GM18498 (cell line): Measurements from ENCODE around the gene ING3.
"Not testable (repeated sequence)": the region's sequence is repeated elsewhere in the genome, so short reads cannot be mapped to it uniquely, and the experiment has no call there.

ENCODE experiments used
- ATAC-seq: cut with Tn5 transposase; IDR thresholded peaks from one replicate; pipeline ENCODE4 v1.9.1; 2021; ENCODE audit warnings: mild to moderate bottlenecking, moderate library complexity; ENCODE audit not compliant: unreplicated experiment

The ING3 gene

DNA sequence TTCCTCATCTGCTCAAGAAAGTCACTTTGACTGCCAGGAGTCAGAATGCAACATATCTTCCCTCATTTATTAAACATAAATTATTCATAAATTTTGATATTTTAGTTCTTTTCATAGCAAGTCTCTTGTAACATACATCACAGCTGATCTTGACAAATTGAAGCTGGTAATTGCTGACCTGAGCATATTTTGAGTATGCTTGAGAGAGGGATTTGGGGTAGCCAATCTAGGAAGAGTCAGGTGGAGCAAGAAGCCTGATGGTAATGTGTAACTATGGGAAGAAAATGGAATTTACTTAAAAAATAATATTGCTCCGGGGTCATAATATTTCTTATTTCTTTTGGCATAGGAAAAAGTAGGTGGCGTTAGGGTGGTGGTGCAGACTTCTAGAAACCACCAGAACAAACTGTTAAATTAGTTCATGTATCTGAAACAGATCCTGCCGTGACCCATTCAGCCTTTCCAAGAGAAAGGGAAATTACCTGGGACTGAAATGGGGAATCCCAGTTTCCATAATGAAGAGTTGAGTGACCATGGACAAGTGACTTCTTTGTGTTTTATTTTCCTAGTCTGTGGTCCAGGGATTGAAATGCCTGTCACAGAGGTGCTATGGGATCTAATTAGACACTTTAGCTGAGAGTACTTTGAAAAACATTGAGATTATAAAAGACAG lies 50.8 kb downstream of the ING3 start:
- ATAC-seq = no peak

GRCh38 chr7:121002048-121002756 lies 51.6 kb downstream of the ING3 start:
- ATAC-seq = no peak

DNA sequence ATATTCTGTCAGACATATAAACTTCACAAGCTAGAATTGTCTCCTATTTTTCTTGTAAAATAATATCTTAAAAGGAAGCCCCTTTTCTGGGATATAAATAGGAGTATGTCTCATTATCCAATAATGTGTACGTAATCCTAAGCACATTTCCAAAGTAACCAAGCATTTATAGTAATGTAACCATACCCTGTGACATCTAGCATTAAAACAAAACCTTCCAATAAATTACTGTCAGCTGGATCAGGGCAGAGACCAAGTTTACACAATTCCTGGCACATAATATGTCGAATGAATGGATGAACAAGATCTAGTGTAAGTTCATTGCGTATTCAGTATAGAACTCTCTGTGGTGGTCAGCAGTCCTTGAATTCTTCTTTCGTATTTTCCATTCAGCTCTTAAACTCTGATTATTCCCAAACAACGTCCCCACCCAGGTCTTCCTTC lies 52.2 kb downstream of the ING3 start:
- no peak for ATAC-seq

DNA sequence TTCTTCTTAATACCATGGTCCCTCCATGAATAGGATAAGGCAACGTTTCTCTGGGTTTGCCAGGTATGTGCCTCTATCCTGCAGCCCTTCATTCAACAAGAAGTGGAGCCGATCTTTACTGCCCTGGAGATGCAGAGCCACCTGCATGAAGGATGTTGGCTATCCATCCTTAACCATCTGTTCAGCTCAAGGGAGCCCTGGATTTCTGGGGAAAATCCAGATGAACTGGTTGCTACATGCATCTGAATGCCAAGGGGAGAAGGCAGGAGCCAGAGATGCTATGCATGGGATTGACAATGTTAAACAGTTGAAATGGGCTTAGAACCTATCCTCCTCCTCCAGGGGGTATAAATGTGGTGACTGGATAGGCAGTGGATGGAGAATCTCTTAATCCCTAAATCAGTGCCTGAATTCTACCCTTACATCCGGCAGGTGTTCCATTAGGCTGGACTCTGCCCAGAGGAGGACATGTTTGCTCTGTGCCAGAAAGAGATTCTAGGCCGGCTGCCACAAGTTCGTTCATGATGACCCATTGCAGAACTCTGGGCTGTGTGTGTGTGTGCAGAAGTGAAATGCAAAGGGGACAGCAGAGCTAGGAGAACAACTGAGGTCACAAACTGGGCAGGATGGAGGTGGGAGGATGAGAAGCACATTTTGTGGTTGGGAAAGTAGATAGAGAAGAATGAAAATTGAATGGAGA lies 53.6 kb downstream of the ING3 start:
- ATAC-seq = no peak

GRCh38 chr7:121005058-121005457 lies 54.5 kb downstream of the ING3 start:
- ATAC-seq = not testable (repeated sequence)

GRCh38 chr7:121005996-121006584 lies 55.5 kb downstream of the ING3 start:
- ATAC-seq = no peak

GRCh38 chr7:121006711-121007315 lies 56.2 kb downstream of the ING3 start:
- no peak for ATAC-seq

DNA sequence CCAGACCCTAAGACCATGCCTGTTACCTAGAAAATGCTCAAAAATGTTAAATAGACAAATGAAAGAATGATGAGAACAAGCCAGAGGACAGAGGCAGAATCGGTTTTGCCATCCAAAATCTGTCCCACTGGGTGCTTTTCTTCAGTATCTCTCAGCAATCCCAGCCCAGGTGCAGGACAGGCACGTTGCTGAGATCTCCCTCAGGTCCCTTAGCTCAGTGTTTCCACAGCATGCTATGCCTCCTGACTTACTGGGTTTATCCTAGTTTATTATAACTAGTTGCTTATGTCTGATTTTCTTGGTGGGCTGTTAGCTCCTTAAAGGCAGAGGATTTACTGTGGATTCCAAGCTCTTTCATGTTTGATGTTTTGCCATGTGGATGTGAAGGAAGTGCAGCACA lies 58.2 kb downstream of the ING3 start:
- ATAC-seq = no peak

DNA sequence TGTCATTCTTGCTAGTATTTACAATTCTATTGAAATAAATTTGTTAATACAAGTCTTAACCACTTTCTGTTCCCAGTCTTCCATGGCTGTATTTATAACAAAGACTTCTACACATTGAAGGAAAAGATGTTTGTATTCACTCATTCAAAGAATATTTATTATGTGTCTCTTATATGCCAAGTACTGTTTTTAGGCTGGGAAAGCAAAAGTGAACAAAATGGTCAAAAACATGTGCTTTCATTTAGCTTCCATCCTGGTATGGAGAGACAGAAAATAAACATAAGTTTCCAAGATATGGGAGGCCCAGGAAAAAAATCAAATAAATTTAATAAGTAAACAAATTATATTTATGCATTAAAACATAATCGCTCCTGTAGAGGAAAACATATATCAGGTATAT lies 60.8 kb downstream of the ING3 start:
- no peak for ATAC-seq

- ATAC-seq = no peak
These were observed 61.7 kb downstream of the ING3 start for GRCh38 chr7:121012170-121012874.

DNA sequence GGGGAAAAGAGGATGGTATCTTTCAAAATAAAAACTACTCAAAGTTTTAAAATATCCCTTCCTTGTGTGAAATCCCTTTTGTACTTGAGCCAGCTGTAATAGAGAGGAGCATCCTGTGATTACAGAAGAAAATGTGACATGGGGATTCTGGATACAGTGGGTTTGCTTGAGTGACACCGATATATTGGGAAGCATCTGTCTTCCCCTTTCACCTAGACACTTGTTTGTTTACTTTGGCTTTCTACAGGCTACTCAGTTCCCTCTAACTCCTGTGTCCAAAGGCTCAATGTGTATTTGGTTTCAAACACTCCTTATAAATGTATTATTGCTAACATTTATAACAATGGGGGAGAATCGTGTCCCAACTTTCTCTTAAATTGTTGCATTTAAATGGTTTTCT lies 62.3 kb downstream of the ING3 start:
- ATAC-seq = no peak

- no peak for ATAC-seq
These were observed 65.0 kb downstream of the ING3 start for GRCh38 chr7:121015560-121015959.

GRCh38 chr7:121016966-121017365 lies 66.4 kb downstream of the ING3 start:
- ATAC-seq = no peak

GRCh38 chr7:121017586-121017985 lies 67.0 kb downstream of the ING3 start:
- no peak for ATAC-seq

- no peak for ATAC-seq
These were observed 68.4 kb downstream of the ING3 start for GRCh38 chr7:121019018-121019417.

- ATAC-seq = no peak
These were observed 69.8 kb downstream of the ING3 start for GRCh38 chr7:121020249-121020988.

DNA sequence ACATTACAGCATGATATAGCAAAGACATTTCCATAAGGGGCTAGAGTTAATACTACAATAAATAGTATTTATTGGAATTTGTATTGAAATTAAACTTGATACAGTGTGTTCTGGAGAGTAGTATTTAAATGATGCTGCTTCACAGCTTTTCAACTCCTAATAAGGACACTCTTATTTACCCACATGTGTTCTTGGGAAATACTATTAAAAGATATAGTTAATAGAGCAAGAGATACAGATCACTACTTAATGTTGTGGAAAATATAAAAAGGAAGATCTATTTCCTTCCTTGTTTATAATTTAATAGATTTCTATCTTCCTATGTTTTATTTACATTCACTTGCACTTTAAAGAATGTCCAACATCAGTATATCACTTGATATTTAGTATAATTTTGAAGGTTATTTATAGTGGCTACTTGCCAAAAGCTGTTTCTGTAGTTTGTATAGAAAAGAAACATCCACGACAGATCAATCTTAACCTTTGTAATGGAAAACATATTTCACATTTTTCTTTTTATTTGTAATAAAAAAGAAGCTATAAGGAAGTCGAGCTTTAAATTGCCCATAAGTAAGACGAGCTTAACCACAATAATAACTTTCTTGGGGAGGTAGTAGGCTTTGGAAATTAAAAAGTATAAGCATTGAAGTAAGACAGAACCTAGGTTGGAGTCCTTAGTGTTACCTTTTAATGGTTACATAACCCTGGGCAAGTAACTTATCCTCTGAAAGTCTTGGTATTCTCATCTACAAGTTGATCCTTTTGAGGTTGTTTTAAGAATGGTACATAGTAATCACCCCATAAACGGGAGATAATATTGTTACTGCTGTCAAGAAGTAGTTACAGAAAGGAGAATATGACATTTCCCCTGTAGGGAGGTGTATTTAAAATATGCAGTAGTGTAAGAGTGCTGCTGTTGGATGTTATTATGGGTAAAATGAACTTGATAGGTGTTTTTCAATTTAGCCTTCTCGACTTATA lies 70.7 kb downstream of the ING3 start:
- ATAC-seq = no peak

DNA sequence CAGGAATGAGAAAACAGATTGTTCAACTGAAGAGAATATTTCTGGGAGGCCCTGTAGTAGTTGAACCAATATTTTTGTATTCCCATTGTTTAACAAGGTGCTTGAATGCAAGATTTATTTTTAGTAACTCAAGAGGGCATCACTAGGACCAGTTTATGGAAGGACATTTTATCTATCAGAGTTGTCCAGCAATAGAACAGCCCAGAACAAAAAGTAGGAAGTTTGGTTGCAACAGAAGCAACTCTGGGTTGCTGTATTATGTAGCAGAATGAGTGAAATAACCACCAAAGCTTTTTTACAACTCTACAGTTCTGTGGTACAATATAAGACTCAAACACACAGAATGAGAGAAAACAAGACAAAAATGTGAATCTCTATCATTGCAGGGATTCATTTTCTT lies 72.6 kb downstream of the ING3 start:
- no peak for ATAC-seq
